GM19397 (cell line): Measurements from ENCODE around the gene MEI4.

Experiments used
- ATAC-seq: cut with Tn5 transposase; IDR thresholded peaks from one replicate; pipeline ENCODE4 v1.9.1; 2021; ENCODE audit warnings: mild to moderate bottlenecking, moderate library complexity; ENCODE audit not compliant: unreplicated experiment

Gene MEI4

GRCh38 chr6:77930382-77930781 lies 277.5 kb downstream of the MEI4 start:
- ATAC-seq = no peak

GRCh38 chr6:77930952-77931351 lies 278.1 kb downstream of the MEI4 start:
- no peak for ATAC-seq

- ATAC-seq = no peak
These were observed 309.2 kb downstream of the MEI4 start for GRCh38 chr6:77962070-77962469.

GRCh38 chr6:77965449-77965848 lies 312.6 kb downstream of the MEI4 start:
- no peak for ATAC-seq

- no peak for ATAC-seq
These were observed 319.5 kb downstream of the MEI4 start for GRCh38 chr6:77972334-77972733.
